NCI-H69 (cell line): ENCODE measurements around the gene ZNF853.
"Not testable (repeated sequence)": the region's sequence is repeated elsewhere in the genome, so short reads cannot be mapped to it uniquely, and the experiment has no call there.

Experiments
- DNase-seq: peaks from one replicate; lab custom pipeline; 2025; lab: John Stamatoyannopoulos, UW

ZNF853 gene

GRCh38 chr7:6606866-6607583 is 8.4 kb upstream of the ZNF853 start:
- DNase-seq: no peak

DNA sequence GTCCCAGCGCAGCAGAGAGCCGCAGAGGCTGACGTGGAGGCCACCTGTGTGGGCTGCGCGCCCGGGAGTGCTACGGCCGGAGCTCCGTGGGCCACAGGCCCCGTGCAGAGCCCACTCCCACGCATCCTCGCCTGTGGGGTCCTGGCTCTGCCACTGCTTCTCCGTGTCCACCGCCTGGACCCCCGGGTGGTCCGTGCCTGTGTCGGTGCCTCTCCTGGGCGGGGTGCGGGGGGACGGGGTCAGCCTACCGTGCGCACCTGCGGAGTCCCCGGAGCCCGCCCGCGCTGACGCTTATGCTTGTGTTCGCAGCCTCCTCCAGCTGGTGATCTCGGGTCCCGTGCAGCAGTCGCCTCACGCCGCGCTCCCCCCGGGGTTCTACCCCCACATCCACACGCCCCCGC is 7.8 kb upstream of the ZNF853 start:
- DNase-seq: no peak

- DNase-seq: no peak
These were observed 7.3 kb upstream of the ZNF853 start for GRCh38 chr7:6608081-6608480.

- DNase-seq: no peak
These were observed 6.6 kb upstream of the ZNF853 start for GRCh38 chr7:6608794-6609193.

- DNase-seq: no peak
These were observed 2.6 kb upstream of the ZNF853 start for GRCh38 chr7:6612819-6613218.

DNA sequence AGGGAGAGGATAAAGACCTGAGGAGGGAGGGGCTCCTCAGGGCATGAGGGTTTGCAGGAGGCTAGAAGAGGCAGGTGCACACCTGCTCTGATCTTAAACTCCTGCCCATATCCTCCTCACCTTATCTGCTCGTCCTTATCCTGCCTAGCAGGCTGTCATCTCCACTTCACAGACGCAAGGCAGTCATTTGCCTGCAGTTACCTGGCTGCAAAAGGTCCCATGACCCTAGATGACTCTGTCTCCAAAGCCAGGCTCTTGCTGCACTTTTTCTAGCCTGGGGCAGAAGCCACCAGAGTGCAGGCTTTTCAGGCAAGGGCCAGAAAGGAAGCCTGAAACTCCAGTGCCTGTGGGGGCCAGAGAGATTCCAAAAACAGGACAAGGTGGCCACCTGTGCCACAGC is 1.7 kb upstream of the ZNF853 start:
- no peak for DNase-seq

GRCh38 chr7:6615723-6616555 is 529 bp downstream of the ZNF853 start:
- peak; percentile 79 for DNase-seq

DNA sequence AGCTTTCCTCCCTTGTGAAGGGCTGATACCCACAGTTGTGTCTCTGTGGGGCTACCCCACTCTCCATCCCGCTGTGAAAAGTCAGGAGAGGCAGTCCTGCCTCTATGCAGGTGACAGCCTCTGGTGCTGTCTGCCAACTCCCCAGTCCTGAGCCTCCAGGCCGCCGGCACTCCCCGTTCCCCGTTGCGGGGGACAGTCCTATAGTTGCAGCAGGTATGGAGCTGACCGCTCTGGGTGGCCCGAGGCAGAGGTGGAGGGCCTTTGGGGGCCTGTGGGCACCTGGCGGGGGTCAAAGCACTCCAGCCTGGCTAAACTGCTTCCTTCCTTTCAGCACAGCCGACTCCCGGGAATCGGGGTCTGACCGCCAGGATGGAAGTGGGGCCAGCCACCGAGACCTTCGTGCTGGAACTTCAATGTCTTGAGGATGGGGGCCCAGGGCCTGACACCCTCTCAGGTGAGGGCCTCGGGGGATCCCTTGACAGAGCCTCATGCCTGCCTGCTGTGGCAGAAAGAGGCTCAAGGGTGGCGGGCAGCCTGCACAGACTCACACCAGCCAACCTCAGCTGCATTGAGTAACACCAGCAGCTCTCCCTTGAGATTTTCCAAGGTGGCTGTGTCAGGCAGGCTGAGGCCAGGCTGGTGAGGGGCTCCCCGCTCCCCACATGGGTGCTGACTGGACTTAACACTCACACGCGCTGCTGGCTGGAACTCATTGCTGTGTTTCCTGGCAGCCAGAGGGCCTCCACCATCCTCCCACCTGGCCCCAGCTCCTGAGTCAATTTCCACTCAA is 1.6 kb downstream of the ZNF853 start:
- DNase-seq: no peak

DNA sequence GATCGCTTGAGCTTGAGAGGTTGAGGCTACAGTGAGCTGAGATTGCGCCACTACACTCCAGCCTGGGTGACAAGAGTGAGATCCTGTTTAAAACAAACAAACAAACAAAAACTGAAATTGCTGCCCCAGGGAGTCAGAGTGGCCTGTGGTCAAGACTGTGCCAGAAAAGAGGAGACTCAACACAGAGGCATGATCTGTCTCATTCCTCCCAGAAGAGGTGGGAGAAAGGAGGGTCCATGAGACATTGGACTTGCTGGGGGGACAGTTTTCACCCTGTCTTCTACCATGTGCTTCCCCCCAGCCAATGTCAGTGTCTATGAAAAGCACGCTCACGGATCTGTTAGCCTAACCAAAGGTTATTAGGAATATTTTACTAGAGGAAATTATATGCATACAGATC is 3.2 kb downstream of the ZNF853 start:
- DNase-seq: no peak

- no peak for DNase-seq
These were observed 4.6 kb downstream of the ZNF853 start for GRCh38 chr7:6619961-6620360.

DNA sequence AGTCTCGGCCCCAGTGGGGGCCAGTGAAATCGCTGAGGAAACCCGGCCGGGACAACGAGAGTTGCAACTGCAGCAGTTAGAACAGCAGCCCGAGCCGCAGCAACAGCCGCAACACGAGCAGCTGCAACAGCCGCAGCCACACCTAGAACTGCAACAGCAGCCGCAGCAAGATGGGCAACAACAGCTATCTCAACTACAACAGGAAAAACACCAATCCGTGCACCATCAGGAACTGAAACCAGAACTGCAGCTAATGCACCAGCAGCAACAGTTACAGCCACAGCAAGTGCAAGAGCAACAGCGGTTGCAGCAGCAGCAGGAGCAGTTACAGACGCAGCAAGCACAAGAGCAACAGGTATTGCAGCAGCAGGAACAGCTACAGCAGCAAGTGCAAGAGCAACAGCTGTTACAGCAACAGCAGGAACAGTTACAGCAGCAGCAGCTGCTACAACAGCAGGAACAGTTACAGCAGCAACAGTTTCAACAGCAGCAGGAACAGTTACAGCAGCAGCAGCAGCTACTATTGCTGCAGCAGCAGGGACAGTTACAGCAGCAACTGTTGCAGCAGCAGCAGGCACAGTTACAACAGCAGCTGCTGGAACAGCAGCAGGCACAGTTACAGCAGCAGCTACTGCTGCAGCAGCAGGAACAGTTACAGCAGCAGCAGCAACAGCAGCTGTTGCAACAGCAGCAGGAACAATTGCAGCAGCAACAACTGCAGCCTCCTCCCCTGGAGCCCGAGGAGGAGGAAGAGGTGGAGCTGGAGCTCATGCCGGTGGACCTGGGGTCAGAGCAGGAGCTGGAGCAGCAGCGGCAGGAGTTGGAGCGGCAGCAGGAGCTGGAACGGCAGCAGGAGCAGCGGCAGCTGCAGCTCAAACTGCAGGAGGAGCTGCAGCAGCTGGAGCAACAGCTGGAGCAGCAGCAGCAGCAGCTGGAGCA is 6.1 kb downstream of the ZNF853 start:
- no peak for DNase-seq

DNA sequence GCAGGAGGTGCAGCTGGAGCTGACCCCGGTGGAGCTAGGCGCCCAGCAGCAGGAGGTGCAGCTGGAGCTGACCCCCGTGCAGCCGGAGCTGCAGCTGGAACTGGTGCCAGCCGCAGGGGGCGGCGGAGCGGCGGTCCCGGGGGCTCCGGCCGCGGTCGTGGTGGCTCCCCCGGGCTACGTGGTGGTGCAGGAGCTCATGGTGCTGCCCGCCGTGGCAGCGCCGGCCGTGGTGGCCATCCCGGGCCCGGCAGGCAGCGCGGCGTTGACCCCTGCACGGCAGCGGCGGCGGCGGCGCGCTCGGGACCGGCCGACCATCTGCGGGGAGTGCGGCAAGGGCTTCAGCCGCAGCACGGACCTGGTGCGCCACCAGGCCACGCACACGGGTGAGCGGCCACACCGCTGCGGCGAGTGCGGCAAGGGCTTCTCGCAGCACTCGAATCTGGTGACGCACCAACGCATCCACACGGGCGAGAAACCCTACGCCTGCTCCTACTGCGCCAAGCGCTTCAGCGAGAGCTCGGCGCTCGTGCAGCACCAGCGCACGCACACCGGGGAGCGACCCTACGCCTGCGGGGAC is 6.8 kb downstream of the ZNF853 start:
- DNase-seq: no peak

- DNase-seq: no peak
These were observed 8.3 kb downstream of the ZNF853 start for GRCh38 chr7:6623589-6624245.

DNA sequence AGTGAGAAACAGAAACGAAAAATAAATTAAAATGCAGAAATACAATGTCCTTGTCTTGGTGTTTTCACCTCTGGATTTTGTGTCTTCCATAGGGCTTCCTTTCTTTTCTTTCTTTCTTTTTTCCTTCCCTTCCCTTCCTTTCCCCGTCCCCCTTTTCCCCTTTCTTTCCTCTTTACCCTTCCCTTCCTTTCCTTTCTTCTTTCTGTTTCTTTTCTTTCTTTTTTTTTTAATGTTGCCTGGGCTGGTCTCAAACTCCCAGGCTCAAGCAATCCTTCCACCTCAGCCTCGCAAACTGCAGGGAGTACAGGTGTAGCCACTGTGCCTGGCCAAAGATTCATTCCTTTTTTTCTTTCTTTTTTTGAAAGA is 8.8 kb downstream of the ZNF853 start:
- DNase-seq: no peak

DNA sequence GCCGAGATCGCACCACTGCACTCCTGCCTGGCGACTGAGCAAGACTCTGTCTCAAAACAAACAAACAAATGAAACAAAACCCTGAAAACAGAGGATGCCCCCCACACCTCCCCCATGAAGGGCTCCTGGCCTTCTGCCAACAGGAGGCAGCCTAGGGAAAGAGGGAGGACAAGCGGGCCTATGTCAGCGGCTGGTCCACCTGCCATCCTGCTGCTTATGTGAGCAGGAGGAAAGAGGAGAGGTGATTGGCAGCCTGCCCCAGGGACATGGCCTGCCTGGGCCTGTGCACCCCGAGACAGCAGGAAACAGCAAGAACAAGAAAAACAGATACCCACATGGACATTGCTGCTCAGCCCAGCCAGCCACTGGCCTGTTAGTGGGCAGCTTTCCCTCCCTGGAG is 12.6 kb downstream of the ZNF853 start:
- peak; percentile 14 for DNase-seq

DNA sequence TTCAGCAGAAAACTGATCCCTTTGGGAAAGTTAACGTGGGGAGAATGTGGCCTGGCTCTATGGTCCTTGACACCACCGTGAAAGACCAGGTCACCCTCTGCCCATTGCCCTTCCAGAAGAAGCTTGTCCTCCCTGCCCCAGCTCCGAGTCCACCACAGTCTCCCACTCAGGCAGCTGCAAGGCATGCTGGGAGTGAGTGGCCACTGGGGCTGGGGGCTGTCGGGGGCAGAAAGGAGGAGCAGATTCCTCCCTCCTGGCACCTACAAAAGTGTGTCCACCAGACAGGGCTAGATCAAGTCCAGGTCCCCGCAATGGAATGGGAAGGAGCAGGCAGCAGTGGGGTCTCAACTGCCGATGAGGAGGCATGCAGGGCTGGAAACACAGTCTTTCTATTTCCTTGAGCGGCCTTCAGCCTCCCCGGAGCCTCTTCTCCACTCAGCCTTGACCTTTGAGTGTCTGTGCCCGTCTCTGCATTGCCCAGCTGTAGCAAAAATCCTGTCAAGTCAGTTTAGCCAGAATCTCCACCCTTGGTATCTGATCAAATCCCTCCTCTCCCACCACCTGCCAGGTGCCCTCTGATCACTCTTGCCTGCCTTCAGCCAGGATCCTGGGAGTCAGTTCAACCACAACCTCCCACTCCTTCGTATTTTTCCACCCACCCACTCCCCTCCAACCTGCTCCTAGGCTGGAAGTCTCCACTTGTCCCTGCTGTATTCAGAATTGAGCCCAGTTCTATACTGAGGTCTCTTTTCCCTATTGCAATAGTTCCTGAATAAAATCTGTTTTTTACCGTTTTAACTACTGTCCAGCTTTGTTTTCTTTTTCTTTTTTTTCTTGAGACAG is 14.8 kb downstream of the ZNF853 start:
- peak; percentile 33 for DNase-seq

DNA sequence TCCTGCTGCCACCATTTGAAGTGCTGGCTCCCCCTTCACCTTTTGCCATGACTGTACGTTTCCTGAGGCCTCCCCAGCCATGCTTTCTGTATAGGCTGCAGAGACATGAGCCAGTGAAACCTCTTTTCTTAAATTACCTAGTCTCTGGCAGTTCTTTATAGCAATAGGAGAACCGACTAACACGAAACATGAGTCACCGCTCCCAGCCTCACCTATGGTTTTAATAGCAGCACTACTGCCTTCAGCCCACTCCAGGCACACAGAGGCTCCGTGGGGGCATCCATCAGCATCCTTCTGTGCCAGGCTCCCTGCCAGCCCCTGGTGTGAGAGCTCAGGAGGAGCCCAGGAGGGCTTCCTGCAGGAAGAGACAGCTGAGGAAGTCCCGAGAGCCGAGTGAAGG is 16.2 kb downstream of the ZNF853 start:
- no peak for DNase-seq

DNA sequence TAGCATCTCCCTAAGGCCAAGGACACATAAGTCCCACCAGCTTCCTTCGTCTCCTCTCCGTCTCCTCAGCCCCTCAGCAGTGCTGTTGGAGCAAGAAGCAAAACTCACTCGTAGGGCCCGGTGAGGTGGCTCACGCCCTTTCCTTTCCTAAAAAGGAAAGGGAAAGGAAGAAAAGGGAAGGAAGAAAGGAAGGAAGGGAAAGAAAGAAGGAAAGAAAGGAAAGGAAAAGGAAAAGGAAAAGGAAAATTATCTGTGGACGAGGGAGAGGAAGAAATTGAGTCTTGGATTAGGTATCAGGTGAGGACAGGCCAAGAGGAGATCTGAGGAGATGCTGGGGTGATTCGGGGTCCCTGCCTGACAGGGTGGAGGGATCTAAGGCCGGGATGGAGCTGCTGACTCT is 18.6 kb downstream of the ZNF853 start:
- DNase-seq: no peak

- DNase-seq: not testable (repeated sequence)
These were observed 19.6 kb downstream of the ZNF853 start for GRCh38 chr7:6634971-6635370.
